HepG2 (cell line): ENCODE results near the gene TM6SF1. TPM values are rescaled to one million over a fixed set of nuclear protein-coding genes. Genes with fewer than 3 reads are reported as not detected.

Experiments
- CC2D1A ChIP-seq: sonication (generic); formaldehyde crosslinking; IDR thresholded peaks from 2 replicates; pipeline ENCODE4 v1.8.1; 2023; ENCODE audit warnings: mild to moderate bottlenecking, missing genetic modification reagents
- DNMT3B ChIP-seq: conservative IDR thresholded peaks from 2 replicates; pipeline ENCODE4 v1.6.1; 2016; ENCODE audit warnings: missing biosample characterization, control low read depth
- GABPA ChIP-seq, 2 experiments: IDR thresholded peaks; 2 replicates each; pipeline ENCODE4 v1.6.1; 2011 to 2016; ENCODE audit warnings: low read depth in 2 of 2, low read length in 1 of 2, missing biosample characterization in 1 of 2, missing genetic modification characterization in 1 of 2
- NFRKB ChIP-seq: fragments of 450-650 bp; IDR thresholded peaks from 2 replicates; pipeline ENCODE4 v1.6.1; 2017
- RARG ChIP-seq: sonication (generic); formaldehyde crosslinking; IDR thresholded peaks from 2 replicates; pipeline ENCODE4 v1.4.0; 2020; ENCODE audit warnings: low read depth, mild to moderate bottlenecking, missing genetic modification reagents
- RBM22 ChIP-seq: fragments of 200-400 bp; formaldehyde crosslinking; optimal IDR thresholded peaks from 2 replicates; pipeline ENCODE3; 2017; ENCODE audit warnings: mild to moderate bottlenecking, low read length, moderate library complexity
- ZBTB3 ChIP-seq: sonication (generic); formaldehyde crosslinking; IDR thresholded peaks from 2 replicates; pipeline ENCODE4 v1.4.0; 2020; ENCODE audit warnings: low read depth, mild to moderate bottlenecking, moderate library complexity, missing genetic modification reagents, borderline replicate concordance
- ZNF232 ChIP-seq: sonication (generic); formaldehyde crosslinking; IDR thresholded peaks from 2 replicates; pipeline ENCODE4 v1.4.0; 2020; ENCODE audit warnings: missing genetic modification reagents, borderline replicate concordance
- ZNF329 ChIP-seq: sonication (generic); formaldehyde crosslinking; IDR thresholded peaks from 2 replicates; pipeline ENCODE4 v1.9.0; 2021; ENCODE audit warnings: low read depth, mild to moderate bottlenecking, missing genetic modification reagents
- ZNF335 ChIP-seq: sonication (generic); formaldehyde crosslinking; IDR thresholded peaks from 2 replicates; pipeline ENCODE4 v1.4.0; 2020; ENCODE audit warnings: missing genetic modification reagents
- ZNF549 ChIP-seq: sonication (generic); formaldehyde crosslinking; IDR thresholded peaks from 2 replicates; pipeline ENCODE4 v1.5.0; 2020; ENCODE audit warnings: missing genetic modification reagents
- polyA plus RNA-seq, 8 experiments: library from polyadenylated mRNA; depleted of rRNA in 3 of 8; stranded (reverse) in 7 of 8; unstranded in 1 of 8; fragments of >200 nt; fragmentation: Illumina TruSeq in 4 of 8; extraction: Trizol in 4 of 8; gene quantifications; 2 replicates each; pipeline versions ENCODE4 v1.2.1 to v1.2.3, GENCODE V29; 2011 to 2016; ENCODE audit warnings: low read depth in 4 of 8, missing spikeins in 1 of 8, mixed read lengths in 1 of 8; ENCODE audit not compliant: insufficient read depth in 1 of 8
- total RNA-seq, 5 experiments: library from RNA; depleted of rRNA; stranded (reverse); fragments of >200 nt; fragmentation: Illumina TruSeq; extraction: Trizol; gene quantifications; 2 replicates each; pipeline ENCODE4 v1.2.3, GENCODE V29; 2016; ENCODE audit warnings: low read depth in 1 of 5
- TF ChIP-seq, protein P1 (sequence below): sonication (generic); formaldehyde crosslinking; IDR thresholded peaks from 2 replicates; pipeline ENCODE4 v1.9.0; 2022; ENCODE audit warnings: low read depth, missing genetic modification reagents
- TF ChIP-seq, protein P2 (sequence below): sonication (generic); formaldehyde crosslinking; IDR thresholded peaks from 2 replicates; pipeline ENCODE4 v1.4.0; 2020; ENCODE audit warnings: missing genetic modification reagents, borderline replicate concordance
- TF ChIP-seq, protein P3 (sequence below): sonication (generic); formaldehyde crosslinking; IDR thresholded peaks from 2 replicates; pipeline ENCODE4 v1.5.0; 2020; ENCODE audit warnings: mild to moderate bottlenecking, missing genetic modification reagents
- TF ChIP-seq, protein P4 (sequence below): IDR thresholded peaks from 2 replicates; pipeline ENCODE4 v1.6.1; 2016; ENCODE audit warnings: low read depth
- TF ChIP-seq, protein P5 (sequence below): sonication (generic); formaldehyde crosslinking; IDR thresholded peaks from 2 replicates; pipeline ENCODE4 v1.5.0; 2020; ENCODE audit warnings: missing genetic modification reagents

TM6SF1 gene
- total and polyA plus RNA-seq, 2 of the 13 experiments (the other 11 are each of a cell fraction or from before 2014, with no cell fraction given): not detected

DNA sequence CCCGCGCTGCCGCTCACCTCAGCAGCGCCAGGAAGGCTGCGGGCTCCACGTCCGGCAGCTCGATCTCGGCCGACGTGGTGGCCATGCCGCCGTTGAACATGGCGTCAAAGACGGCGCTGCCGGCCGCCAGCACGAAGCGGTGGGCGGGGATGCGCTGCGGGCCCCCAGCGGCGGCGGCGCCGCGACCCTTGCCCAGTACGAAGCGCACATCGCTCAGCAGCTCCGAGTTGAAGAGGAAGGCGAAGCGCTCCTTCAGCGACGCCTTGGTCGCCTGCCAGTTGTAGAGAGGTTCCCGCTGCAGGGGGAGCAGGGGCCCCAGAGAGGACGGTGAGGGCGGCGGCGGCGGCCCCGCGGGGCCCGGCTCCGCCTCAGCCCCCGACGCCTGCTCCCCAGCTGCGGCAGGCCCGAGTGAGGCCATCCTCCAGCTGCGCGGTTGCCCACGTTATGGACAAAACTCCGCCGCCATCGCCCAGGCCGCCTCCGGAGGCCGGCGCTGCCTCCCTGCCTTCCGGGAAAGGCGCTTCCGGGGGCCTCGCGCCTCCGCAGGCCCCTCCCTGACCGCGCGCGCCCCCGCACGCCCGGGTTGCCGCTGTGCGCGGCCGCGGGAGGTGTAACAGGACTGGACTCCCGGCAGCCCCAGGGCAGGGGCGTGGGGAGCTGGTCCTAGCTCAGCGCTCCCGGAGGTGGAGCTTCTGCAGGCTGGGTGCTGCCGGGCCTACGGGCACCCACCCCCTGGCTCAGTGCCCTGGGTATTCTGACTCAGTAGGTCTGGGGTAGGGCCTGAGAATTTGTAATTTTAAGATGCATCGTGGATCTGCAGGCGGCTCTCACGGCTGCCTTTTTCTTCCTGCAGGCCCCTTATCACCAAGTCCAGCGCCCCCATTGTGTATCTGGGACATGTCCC is 40.5 kb upstream of the TM6SF1 start, which contains the start of gene BTBD1 (continued):
- TF ChIP-seq, protein P1, sequence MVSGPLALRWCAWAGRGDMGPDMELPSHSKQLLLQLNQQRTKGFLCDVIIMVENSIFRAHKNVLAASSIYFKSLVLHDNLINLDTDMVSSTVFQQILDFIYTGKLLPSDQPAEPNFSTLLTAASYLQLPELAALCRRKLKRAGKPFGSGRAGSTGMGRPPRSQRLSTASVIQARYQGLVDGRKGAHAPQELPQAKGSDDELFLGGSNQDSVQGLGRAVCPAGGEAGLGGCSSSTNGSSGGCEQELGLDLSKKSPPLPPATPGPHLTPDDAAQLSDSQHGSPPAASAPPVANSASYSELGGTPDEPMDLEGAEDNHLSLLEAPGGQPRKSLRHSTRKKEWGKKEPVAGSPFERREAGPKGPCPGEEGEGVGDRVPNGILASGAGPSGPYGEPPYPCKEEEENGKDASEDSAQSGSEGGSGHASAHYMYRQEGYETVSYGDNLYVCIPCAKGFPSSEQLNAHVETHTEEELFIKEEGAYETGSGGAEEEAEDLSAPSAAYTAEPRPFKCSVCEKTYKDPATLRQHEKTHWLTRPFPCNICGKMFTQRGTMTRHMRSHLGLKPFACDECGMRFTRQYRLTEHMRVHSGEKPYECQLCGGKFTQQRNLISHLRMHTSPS: no peak
- TF ChIP-seq, protein P2, sequence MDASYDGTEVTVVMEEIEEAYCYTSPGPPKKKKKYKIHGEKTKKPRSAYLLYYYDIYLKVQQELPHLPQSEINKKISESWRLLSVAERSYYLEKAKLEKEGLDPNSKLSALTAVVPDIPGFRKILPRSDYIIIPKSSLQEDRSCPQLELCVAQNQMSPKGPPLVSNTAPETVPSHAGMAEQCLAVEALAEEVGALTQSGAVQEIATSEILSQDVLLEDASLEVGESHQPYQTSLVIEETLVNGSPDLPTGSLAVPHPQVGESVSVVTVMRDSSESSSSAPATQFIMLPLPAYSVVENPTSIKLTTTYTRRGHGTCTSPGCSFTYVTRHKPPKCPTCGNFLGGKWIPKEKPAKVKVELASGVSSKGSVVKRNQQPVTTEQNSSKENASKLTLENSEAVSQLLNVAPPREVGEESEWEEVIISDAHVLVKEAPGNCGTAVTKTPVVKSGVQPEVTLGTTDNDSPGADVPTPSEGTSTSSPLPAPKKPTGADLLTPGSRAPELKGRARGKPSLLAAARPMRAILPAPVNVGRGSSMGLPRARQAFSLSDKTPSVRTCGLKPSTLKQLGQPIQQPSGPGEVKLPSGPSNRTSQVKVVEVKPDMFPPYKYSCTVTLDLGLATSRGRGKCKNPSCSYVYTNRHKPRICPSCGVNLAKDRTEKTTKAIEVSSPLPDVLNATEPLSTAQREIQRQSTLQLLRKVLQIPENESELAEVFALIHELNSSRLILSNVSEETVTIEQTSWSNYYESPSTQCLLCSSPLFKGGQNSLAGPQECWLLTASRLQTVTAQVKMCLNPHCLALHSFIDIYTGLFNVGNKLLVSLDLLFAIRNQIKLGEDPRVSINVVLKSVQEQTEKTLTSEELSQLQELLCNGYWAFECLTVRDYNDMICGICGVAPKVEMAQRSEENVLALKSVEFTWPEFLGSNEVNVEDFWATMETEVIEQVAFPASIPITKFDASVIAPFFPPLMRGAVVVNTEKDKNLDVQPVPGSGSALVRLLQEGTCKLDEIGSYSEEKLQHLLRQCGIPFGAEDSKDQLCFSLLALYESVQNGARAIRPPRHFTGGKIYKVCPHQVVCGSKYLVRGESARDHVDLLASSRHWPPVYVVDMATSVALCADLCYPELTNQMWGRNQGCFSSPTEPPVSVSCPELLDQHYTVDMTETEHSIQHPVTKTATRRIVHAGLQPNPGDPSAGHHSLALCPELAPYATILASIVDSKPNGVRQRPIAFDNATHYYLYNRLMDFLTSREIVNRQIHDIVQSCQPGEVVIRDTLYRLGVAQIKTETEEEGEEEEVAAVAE (CRISPR knock-in tag): no peak
- no peak for TF ChIP-seq RBM22
- peak; percentile 80 for TF ChIP-seq ZNF329
- peak; percentile 85 for TF ChIP-seq GABPA (IDR thresholded peaks at IDR 0.05; ENCODE audit: low read depth, low read length)
- peak; percentile 77 for TF ChIP-seq GABPA (CRISPR knock-in tag; IDR thresholded peaks at IDR 0.05; ENCODE audit: low read depth)
- TF ChIP-seq, protein P3, sequence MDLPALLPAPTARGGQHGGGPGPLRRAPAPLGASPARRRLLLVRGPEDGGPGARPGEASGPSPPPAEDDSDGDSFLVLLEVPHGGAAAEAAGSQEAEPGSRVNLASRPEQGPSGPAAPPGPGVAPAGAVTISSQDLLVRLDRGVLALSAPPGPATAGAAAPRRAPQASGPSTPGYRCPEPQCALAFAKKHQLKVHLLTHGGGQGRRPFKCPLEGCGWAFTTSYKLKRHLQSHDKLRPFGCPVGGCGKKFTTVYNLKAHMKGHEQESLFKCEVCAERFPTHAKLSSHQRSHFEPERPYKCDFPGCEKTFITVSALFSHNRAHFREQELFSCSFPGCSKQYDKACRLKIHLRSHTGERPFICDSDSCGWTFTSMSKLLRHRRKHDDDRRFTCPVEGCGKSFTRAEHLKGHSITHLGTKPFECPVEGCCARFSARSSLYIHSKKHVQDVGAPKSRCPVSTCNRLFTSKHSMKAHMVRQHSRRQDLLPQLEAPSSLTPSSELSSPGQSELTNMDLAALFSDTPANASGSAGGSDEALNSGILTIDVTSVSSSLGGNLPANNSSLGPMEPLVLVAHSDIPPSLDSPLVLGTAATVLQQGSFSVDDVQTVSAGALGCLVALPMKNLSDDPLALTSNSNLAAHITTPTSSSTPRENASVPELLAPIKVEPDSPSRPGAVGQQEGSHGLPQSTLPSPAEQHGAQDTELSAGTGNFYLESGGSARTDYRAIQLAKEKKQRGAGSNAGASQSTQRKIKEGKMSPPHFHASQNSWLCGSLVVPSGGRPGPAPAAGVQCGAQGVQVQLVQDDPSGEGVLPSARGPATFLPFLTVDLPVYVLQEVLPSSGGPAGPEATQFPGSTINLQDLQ (CRISPR knock-in tag): peak; percentile 20; the same call in 1 of the 2 replicates
- no peak for TF ChIP-seq RARG (CRISPR knock-in tag)
- peak; percentile 80 for TF ChIP-seq ZNF335 (CRISPR knock-in tag)
- TF ChIP-seq, protein P4, sequence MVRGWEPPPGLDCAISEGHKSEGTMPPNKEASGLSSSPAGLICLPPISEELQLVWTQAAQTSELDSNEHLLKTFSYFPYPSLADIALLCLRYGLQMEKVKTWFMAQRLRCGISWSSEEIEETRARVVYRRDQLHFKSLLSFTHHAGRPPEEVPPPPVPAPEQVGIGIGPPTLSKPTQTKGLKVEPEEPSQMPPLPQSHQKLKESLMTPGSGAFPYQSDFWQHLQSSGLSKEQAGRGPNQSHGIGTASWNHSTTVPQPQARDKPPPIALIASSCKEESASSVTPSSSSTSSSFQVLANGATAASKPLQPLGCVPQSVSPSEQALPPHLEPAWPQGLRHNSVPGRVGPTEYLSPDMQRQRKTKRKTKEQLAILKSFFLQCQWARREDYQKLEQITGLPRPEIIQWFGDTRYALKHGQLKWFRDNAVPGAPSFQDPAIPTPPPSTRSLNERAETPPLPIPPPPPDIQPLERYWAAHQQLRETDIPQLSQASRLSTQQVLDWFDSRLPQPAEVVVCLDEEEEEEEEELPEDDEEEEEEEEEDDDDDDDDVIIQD (CRISPR knock-in tag): no peak
- no peak for TF ChIP-seq NFRKB
- no peak for TF ChIP-seq DNMT3B (CRISPR knock-in tag)
- no peak for TF ChIP-seq ZBTB3
- TF ChIP-seq CC2D1A: no peak
- 0 out of 2 replicates have a peak, but pooled peaks have one; percentile 24 for TF ChIP-seq ZNF232 (CRISPR knock-in tag)
- TF ChIP-seq, protein P5, sequence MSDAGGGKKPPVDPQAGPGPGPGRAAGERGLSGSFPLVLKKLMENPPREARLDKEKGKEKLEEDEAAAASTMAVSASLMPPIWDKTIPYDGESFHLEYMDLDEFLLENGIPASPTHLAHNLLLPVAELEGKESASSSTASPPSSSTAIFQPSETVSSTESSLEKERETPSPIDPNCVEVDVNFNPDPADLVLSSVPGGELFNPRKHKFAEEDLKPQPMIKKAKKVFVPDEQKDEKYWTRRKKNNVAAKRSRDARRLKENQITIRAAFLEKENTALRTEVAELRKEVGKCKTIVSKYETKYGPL (CRISPR knock-in tag): no peak
- no peak for TF ChIP-seq ZNF549 (CRISPR knock-in tag)
